HG02798 (cell line): ENCODE results near the gene MT1A.

ENCODE experiments used
- ATAC-seq: cut with Tn5 transposase; IDR thresholded peaks from one replicate; pipeline ENCODE4 v1.9.1; 2021; ENCODE audit warnings: mild to moderate bottlenecking; ENCODE audit not compliant: unreplicated experiment, poor library complexity

MT1A gene

GRCh38 chr16:56629531-56629930 lies 8.9 kb upstream of the MT1A start:
- ATAC-seq: no peak

GRCh38 chr16:56630134-56630533 lies 8.3 kb upstream of the MT1A start:
- ATAC-seq: peak; percentile 66

GRCh38 chr16:56631197-56631596 lies 7.3 kb upstream of the MT1A start:
- ATAC-seq: no peak

- ATAC-seq: no peak
Measured at GRCh38 chr16:56631832-56632155, 6.7 kb upstream of the MT1A start.

GRCh38 chr16:56632156-56632847 lies 6.2 kb upstream of the MT1A start, which contains the start of gene MT1M:
MT1M (plus strand) TSS chr16:56632659; CDS start chr16:56632732, 73 bp downstream.
- ATAC-seq: no peak

- no peak for ATAC-seq
Measured at GRCh38 chr16:56632848-56633365, 5.6 kb upstream of the MT1A start.

- no peak for ATAC-seq
Measured at GRCh38 chr16:56633535-56633934, 4.9 kb upstream of the MT1A start.

GRCh38 chr16:56634715-56635440 lies 3.6 kb upstream of the MT1A start:
- ATAC-seq: no peak

- ATAC-seq: no peak
Measured at GRCh38 chr16:56635441-56635967, 3.0 kb upstream of the MT1A start.

- no peak for ATAC-seq
Measured at GRCh38 chr16:56636616-56637413, 1.7 kb upstream of the MT1A start.

- no peak for ATAC-seq
Measured at GRCh38 chr16:56639045-56639444, 579 bp downstream of the MT1A start.

GRCh38 chr16:56640076-56640475 lies 1.6 kb downstream of the MT1A start:
- ATAC-seq: no peak

GRCh38 chr16:56641166-56641565 lies 2.7 kb downstream of the MT1A start:
- ATAC-seq: no peak

- ATAC-seq: peak; percentile 82
Measured at GRCh38 chr16:56643080-56643778, 4.8 kb downstream of the MT1A start.

- ATAC-seq: no peak
Measured at GRCh38 chr16:56643833-56644232, 5.4 kb downstream of the MT1A start.

- ATAC-seq: no peak
Measured at GRCh38 chr16:56645311-56645710, 6.8 kb downstream of the MT1A start.

GRCh38 chr16:56645838-56646237 lies 7.4 kb downstream of the MT1A start:
- ATAC-seq: no peak

GRCh38 chr16:56647641-56648431 lies 9.4 kb downstream of the MT1A start:
- no peak for ATAC-seq

GRCh38 chr16:56649271-56649670 lies 10.8 kb downstream of the MT1A start:
- no peak for ATAC-seq
